HCT116 (cell line): ENCODE results near the gene YDJC. TPM values are rescaled to one million over a fixed set of nuclear protein-coding genes. Genes with fewer than 3 reads are reported as not detected.

Source experiments
- ATAC-seq: fragments of 200-7000 bp; cut with Tn5 transposase; 2 replicates; pipeline ENCODE4 v1.9.1; 2020; ENCODE audit warnings: mild to moderate bottlenecking, moderate library complexity
- BruUV-seq: library from RNA; stranded (reverse); fragments of 400-500 nt; replicated peaks from 2 replicates; lab custom pipeline; 2021; lab: Mats Ljungman, UMichigan
- CTCF ChIA-PET: fragments of 300-600 bp; sonication (Branson Sonifier 250); formaldehyde crosslinking; loops from one replicate; lab custom pipeline; 2021; ENCODE audit warnings: antibody characterized with exemption; lab: Charles Lee
- POLR2A ChIA-PET: fragments of 300-600, 350-600 bp; sonication (Branson Sonifier 250); formaldehyde crosslinking; loops from one replicate; lab custom pipeline; 2021; ENCODE audit warnings: antibody characterized with exemption; lab: Charles Lee
- RAD21 ChIA-PET, 2 experiments: fragments of 300-600 bp; sonication (Branson Sonifier 250); formaldehyde crosslinking; loops; one replicate each; lab custom pipeline; 2023; ENCODE audit warnings: low total read pairs in 2 of 2; ENCODE audit not compliant: uncharacterized antibody in 2 of 2, unreplicated experiment in 2 of 2, low non-redundant PET in 1 of 2; lab: Charles Lee
- DNase-seq: peaks from one replicate; pipeline ENCODE4 v3.0.0-alpha.2; 2010; ENCODE audit warnings: low read depth, low spot score
- H2AFZ ChIP-seq: fragments of 200-600 bp; shearing (Covaris generic), sonication (generic); 2 replicates; pipeline ENCODE4 v1.6.1; 2017; ENCODE audit warnings: low read depth, mixed run types, mixed read lengths, antibody characterized with exemption, low read length; ENCODE audit not compliant: poor library complexity, severe bottlenecking
- H3K27ac ChIP-seq: 2 replicates; pipeline ENCODE4 v1.5.1; 2012; ENCODE audit warnings: low read depth, low read length
- H3K27me3 ChIP-seq: fragments of 200-600 bp; sonication (generic); 2 replicates; pipeline ENCODE4 v1.6.1; 2016; ENCODE audit warnings: mixed run types, low read length, mixed read lengths; ENCODE audit not compliant: insufficient read depth
- H3K36me3 ChIP-seq, 2 experiments: fragments of 200-500 bp in 1 of 2; fragments of 200-600 bp in 1 of 2; sonication (Bioruptor generic) in 1 of 2; sonication (generic) in 1 of 2; 2 replicates each; pipeline versions ENCODE4 v1.5.1 to v1.6.1; 2014 to 2016; ENCODE audit warnings: low read length in 2 of 2, inconsistent platforms in 1 of 2, mixed read lengths in 1 of 2, mixed run types in 1 of 2; ENCODE audit not compliant: insufficient read depth in 2 of 2, control insufficient read depth in 1 of 2
- H3K4me1 ChIP-seq, 2 experiments: fragments of 200-600 bp in 1 of 2; sonication (generic) in 1 of 2; 2 replicates each; pipeline versions ENCODE4 v1.5.1 to v1.6.1; 2012 to 2017; ENCODE audit warnings: low read length in 2 of 2, inconsistent platforms in 1 of 2, mild to moderate bottlenecking in 1 of 2, mixed read lengths in 1 of 2, mixed run types in 1 of 2, moderate library complexity in 1 of 2; ENCODE audit not compliant: insufficient read depth in 2 of 2, control insufficient read depth in 1 of 2
- H3K4me2 ChIP-seq: fragments of 200-600 bp; sonication (generic); 2 replicates; pipeline ENCODE4 v1.6.1; 2017; ENCODE audit warnings: mixed run types, low read length, mixed read lengths
- H3K4me3 ChIP-seq, 2 experiments: fragments of 200-600 bp in 1 of 2; sonication (generic) in 1 of 2; replicated peaks in 1 of 2; 2 replicates each; pipeline ENCODE4 v1.5.1; 2011 to 2016; ENCODE audit warnings: low read length in 2 of 2, control low read depth in 1 of 2, low read depth in 1 of 2, mild to moderate bottlenecking in 1 of 2, mixed read lengths in 1 of 2, mixed run types in 1 of 2
- H3K79me2 ChIP-seq: fragments of 200-600 bp; sonication (generic); 2 replicates; pipeline ENCODE4 v1.6.1; 2017; ENCODE audit warnings: mild to moderate bottlenecking, mixed run types, low read length, moderate library complexity, mixed read lengths; ENCODE audit not compliant: insufficient read depth
- H3K9ac ChIP-seq: fragments of 200-600 bp; sonication (generic); 2 replicates; pipeline ENCODE4 v1.6.1; 2016; ENCODE audit warnings: low read length, mixed read lengths
- H3K9me2 ChIP-seq: fragments of 200-600 bp; sonication (generic), shearing (Covaris generic); 2 replicates; pipeline ENCODE4 v1.6.1; 2017; ENCODE audit warnings: mixed run types, mild to moderate bottlenecking, moderate library complexity; ENCODE audit not compliant: insufficient read depth
- H3K9me3 ChIP-seq, 2 experiments: fragments of 200-500 bp in 1 of 2; fragments of 200-600 bp in 1 of 2; sonication (Bioruptor generic) in 1 of 2; sonication (generic) in 1 of 2; 2 replicates each; pipeline ENCODE4 v1.6.1; 2014 to 2017; ENCODE audit warnings: low read length in 2 of 2, mixed read lengths in 2 of 2, inconsistent platforms in 1 of 2, low read depth in 1 of 2, mild to moderate bottlenecking in 1 of 2, mixed run types in 1 of 2, moderate library complexity in 1 of 2; ENCODE audit not compliant: control insufficient read depth in 1 of 2, insufficient read depth in 1 of 2
- H4K20me1 ChIP-seq: fragments of 200-600 bp; sonication (generic), shearing (Covaris generic); 2 replicates; pipeline ENCODE4 v1.6.1; 2017; ENCODE audit warnings: mixed run types, mild to moderate bottlenecking, moderate library complexity; ENCODE audit not compliant: insufficient read depth
- CBX3 ChIP-seq: IDR thresholded peaks from 2 replicates; pipeline ENCODE4 v1.6.1; 2012; ENCODE audit warnings: low read depth
- ELF1 ChIP-seq: IDR thresholded peaks from 2 replicates; pipeline ENCODE4 v1.6.1; 2012; ENCODE audit warnings: low read depth, borderline replicate concordance
- EZH2 ChIP-seq: fragments of 200-600 bp; sonication (generic); IDR thresholded peaks from 2 replicates; pipeline ENCODE4 v1.6.1; 2017; ENCODE audit warnings: antibody characterized with exemption, mixed run types
- FOSL1 ChIP-seq: IDR thresholded peaks from 2 replicates; pipeline ENCODE4 v1.6.1; 2012; ENCODE audit warnings: low read depth
- RAD21 ChIP-seq: IDR thresholded peaks from 2 replicates; pipeline ENCODE4 v1.6.1; 2012; ENCODE audit warnings: low read depth, mild to moderate bottlenecking
- YY1 ChIP-seq: IDR thresholded peaks from 2 replicates; pipeline ENCODE4 v1.6.1; 2011; ENCODE audit warnings: low read length, low read depth, moderate library complexity, mild to moderate bottlenecking; ENCODE audit not compliant: insufficient replicate concordance; ENCODE audit errors: extremely low read depth
- ZBTB33 ChIP-seq: IDR thresholded peaks from 2 replicates; pipeline ENCODE4 v1.6.1; 2011; ENCODE audit warnings: mild to moderate bottlenecking, low read length, moderate library complexity; ENCODE audit not compliant: insufficient replicate concordance; ENCODE audit errors: extremely low read depth
- intact Hi-C: fragments of 100-400 bp; cut with micrococcal nuclease; formaldehyde crosslinking; loops from 2 replicates; pipeline ENCODE4 v1.10.0; 2022
- total RNA-seq: library from RNA; stranded (reverse); gene quantifications from one replicate; pipeline ENCODE4 v1.2.1, GENCODE V29; 2021; ENCODE audit not compliant: unreplicated experiment
- TF ChIP-seq, protein P1 (sequence below): IDR thresholded peaks from 2 replicates; pipeline ENCODE4 v1.6.1; 2012; ENCODE audit warnings: low read depth

Gene YDJC
- total RNA-seq, 1 experiment from 2014 or later, result 78.3 TPM

GRCh38 chr22:21650823-21651520 is 21.1 kb upstream of the YDJC start:
- H4K20me1 ChIP-seq, result peaks cover 5% of the 10 kb centered on the region; the same call in 1 of the 2 replicates
- H3K27ac ChIP-seq, result peak overlapping the region; percentile 73
- H3K9ac ChIP-seq, result peak overlapping the region; percentile 83
- peak overlapping the region; percentile 67 to 83 for H3K4me3 ChIP-seq
- DNase-seq (no peak), ATAC-seq (peak; percentile 12)
- H3K9me2 ChIP-seq, result no peaks in the 10 kb centered on the region
- no TSS peak for BruUV-seq
- intact Hi-C loops, result loop anchor here (5.0 kb wide), 1 partner anchor 216 kb away; the partner anchor contains the start of gene MAPK1
- CTCF ChIA-PET, result interaction anchor here (1.8 kb wide), 1 partner anchor 8 kb away, joined by 7 read pairs; no protein-coding TSS in a partner anchor
- H3K79me2 ChIP-seq, result peaks cover 8% of the 10 kb centered on the region; the same call in 1 of the 2 replicates
- RAD21 ChIA-PET, result no interaction called here
- POLR2A ChIA-PET, result interaction anchor here (0.8 kb wide), 1 partner anchor 9 kb away, joined by 4 read pairs; the partner anchor contains the start of gene SDF2L1
- no peaks in the 10 kb centered on the region for H3K27me3 ChIP-seq
- no peaks in the 10 kb centered on the region for H3K9me3 ChIP-seq
- H3K4me1 ChIP-seq, result peaks cover 7 to 21% of the 10 kb centered on the region in 2 experiments
- H2AFZ ChIP-seq, result peak overlapping the region; percentile 97
- peak overlapping the region; percentile 92 for H3K4me2 ChIP-seq
- peaks cover 3 to 14% of the 10 kb centered on the region in 2 experiments; a peak in 3 of 4 replicates for H3K36me3 ChIP-seq
- no peak for TF ChIP-seq FOSL1
- TF ChIP-seq ELF1, result no peak
- no peak for TF ChIP-seq EZH2
- TF ChIP-seq RAD21, result no peak
- TF ChIP-seq YY1, result no peak
- TF ChIP-seq, protein P1, sequence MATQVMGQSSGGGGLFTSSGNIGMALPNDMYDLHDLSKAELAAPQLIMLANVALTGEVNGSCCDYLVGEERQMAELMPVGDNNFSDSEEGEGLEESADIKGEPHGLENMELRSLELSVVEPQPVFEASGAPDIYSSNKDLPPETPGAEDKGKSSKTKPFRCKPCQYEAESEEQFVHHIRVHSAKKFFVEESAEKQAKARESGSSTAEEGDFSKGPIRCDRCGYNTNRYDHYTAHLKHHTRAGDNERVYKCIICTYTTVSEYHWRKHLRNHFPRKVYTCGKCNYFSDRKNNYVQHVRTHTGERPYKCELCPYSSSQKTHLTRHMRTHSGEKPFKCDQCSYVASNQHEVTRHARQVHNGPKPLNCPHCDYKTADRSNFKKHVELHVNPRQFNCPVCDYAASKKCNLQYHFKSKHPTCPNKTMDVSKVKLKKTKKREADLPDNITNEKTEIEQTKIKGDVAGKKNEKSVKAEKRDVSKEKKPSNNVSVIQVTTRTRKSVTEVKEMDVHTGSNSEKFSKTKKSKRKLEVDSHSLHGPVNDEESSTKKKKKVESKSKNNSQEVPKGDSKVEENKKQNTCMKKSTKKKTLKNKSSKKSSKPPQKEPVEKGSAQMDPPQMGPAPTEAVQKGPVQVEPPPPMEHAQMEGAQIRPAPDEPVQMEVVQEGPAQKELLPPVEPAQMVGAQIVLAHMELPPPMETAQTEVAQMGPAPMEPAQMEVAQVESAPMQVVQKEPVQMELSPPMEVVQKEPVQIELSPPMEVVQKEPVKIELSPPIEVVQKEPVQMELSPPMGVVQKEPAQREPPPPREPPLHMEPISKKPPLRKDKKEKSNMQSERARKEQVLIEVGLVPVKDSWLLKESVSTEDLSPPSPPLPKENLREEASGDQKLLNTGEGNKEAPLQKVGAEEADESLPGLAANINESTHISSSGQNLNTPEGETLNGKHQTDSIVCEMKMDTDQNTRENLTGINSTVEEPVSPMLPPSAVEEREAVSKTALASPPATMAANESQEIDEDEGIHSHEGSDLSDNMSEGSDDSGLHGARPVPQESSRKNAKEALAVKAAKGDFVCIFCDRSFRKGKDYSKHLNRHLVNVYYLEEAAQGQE, result no peak
- no peak for TF ChIP-seq ZBTB33
- TF ChIP-seq CBX3, result no peak
